HepG2 (cell line): ENCODE data around the gene SLAIN2. TPM values are rescaled to one million over a fixed set of nuclear protein-coding genes. Genes with fewer than 3 reads are reported as not detected.

ENCODE experiments used
- ATAC-seq: fragments of 200-7000 bp; cut with Tn5 transposase; 3 replicates; pipeline ENCODE4 v1.9.1; 2020; ENCODE audit warnings: mild to moderate bottlenecking, moderate library complexity
- BruUV-seq: library from RNA; stranded (reverse); fragments of 400-500 nt; replicated peaks from 2 replicates; lab custom pipeline; 2021; lab: Mats Ljungman, UMichigan
- CTCF ChIA-PET: fragments of 300-600 bp; formaldehyde crosslinking; extraction: SDS; loops from one replicate; lab custom pipeline; 2021; ENCODE audit warnings: low total read pairs, inconsistent platforms, low intra/inter-chr PET ratio; lab: Yijun Ruan, JAX
- POLR2A ChIA-PET: fragments of 350-600 bp; sonication (Branson Sonifier 250); formaldehyde crosslinking; loops from one replicate; lab custom pipeline; 2020; ENCODE audit warnings: antibody characterized with exemption, inconsistent platforms; lab: Yijun Ruan, JAX
- DNase-seq: peaks from one replicate; pipeline ENCODE4 v3.0.0-alpha.2; 2015; ENCODE audit warnings: low spot score
- FAIRE-seq: peaks from 3 replicates; lab custom pipeline; 2011; peaks lifted over from hg19 to GRCh38; lab: Jason Lieb, UNC
- H2AFZ ChIP-seq: one replicate; pipeline ENCODE4 v1.6.1; 2011; ENCODE audit warnings: low read length, inconsistent platforms
- H3K27ac ChIP-seq: fragments of 300-600 bp; 3 replicates; pipeline ENCODE4 v1.8.0; 2011; ENCODE audit warnings: mixed run types, mild to moderate bottlenecking, mixed read lengths, low read length, inconsistent platforms; ENCODE audit not compliant: insufficient read depth; ENCODE audit errors: extremely low read length
- H3K27me3 ChIP-seq, 2 experiments: fragments of 200-600 bp in 1 of 2; 2 replicates in 1 of 2; 3 replicates in 1 of 2; pipeline versions ENCODE4 v1.6.0 to v1.8.0; 2011; ENCODE audit warnings: low read length in 2 of 2, mild to moderate bottlenecking in 2 of 2, moderate library complexity in 2 of 2, inconsistent platforms in 1 of 2; ENCODE audit not compliant: insufficient read depth in 2 of 2, control insufficient read depth in 1 of 2
- H3K36me3 ChIP-seq, 2 experiments: fragments of 200-600 bp in 1 of 2; replicated peaks in 1 of 2; 2 replicates in 1 of 2; 3 replicates in 1 of 2; pipeline versions ENCODE4 v1.5.1 to v1.8.0; 2011; ENCODE audit warnings: low read length in 2 of 2, inconsistent platforms in 1 of 2; ENCODE audit not compliant: insufficient read depth in 2 of 2, control insufficient read depth in 1 of 2
- H3K4me1 ChIP-seq: 2 replicates; pipeline ENCODE4 v1.5.1; 2012; ENCODE audit warnings: low read length, inconsistent platforms; ENCODE audit not compliant: insufficient read depth
- H3K4me2 ChIP-seq: 2 replicates; pipeline ENCODE4 v1.6.0; 2011; ENCODE audit warnings: low read depth, low read length, inconsistent platforms
- H3K4me3 ChIP-seq, 3 experiments: fragments of 200-600 bp in 1 of 3; sonication (generic), shearing (Covaris generic) in 1 of 3; replicated peaks in 1 of 3; 2 replicates each; pipeline ENCODE4 v1.5.1; 2011 to 2016; ENCODE audit warnings: low read length in 3 of 3, inconsistent platforms in 2 of 3, low read depth in 2 of 3, mild to moderate bottlenecking in 2 of 3, control low read depth in 1 of 3, mixed read lengths in 1 of 3; ENCODE audit not compliant: insufficient read depth in 1 of 3
- H3K79me2 ChIP-seq: one replicate; pipeline ENCODE4 v1.6.1; 2011; ENCODE audit warnings: low read length, inconsistent platforms; ENCODE audit not compliant: insufficient read depth
- H3K9ac ChIP-seq: 2 replicates; pipeline ENCODE4 v1.6.0; 2011; ENCODE audit warnings: mild to moderate bottlenecking, low read depth, low read length, inconsistent platforms; ENCODE audit not compliant: insufficient read depth
- H3K9me3 ChIP-seq: 2 replicates; pipeline ENCODE4 v1.5.1; 2012; ENCODE audit warnings: mild to moderate bottlenecking, low read length
- H4K20me1 ChIP-seq: 2 replicates; pipeline ENCODE4 v1.6.0; 2011; ENCODE audit warnings: inconsistent platforms, mild to moderate bottlenecking, low read length, moderate library complexity; ENCODE audit not compliant: insufficient read depth
- CREBL2 ChIP-seq: sonication (generic); formaldehyde crosslinking; IDR thresholded peaks from 2 replicates; pipeline ENCODE4 v1.8.1; 2023; ENCODE audit warnings: missing genetic modification reagents, mild to moderate bottlenecking, borderline replicate concordance
- NCOR1 ChIP-seq: fragments of 200-600 bp; sonication (generic); IDR thresholded peaks from 2 replicates; pipeline ENCODE4 v1.7.0; 2017; ENCODE audit warnings: antibody characterized with exemption, low read length, borderline replicate concordance
- NFE2L2 ChIP-seq: fragments of 150-350 bp; IDR thresholded peaks from 2 replicates; pipeline ENCODE4 v1.6.1; 2014; ENCODE audit warnings: low read length
- ZNF333 ChIP-seq: sonication (generic); formaldehyde crosslinking; IDR thresholded peaks from 2 replicates; pipeline ENCODE4 v1.4.0; 2020; ENCODE audit warnings: mild to moderate bottlenecking, missing genetic modification reagents, borderline replicate concordance
- ZNF362 ChIP-seq: sonication (generic); formaldehyde crosslinking; IDR thresholded peaks from 2 replicates; pipeline ENCODE4 v1.4.0; 2020; ENCODE audit warnings: missing genetic modification reagents, mild to moderate bottlenecking, borderline replicate concordance
- ZNF713 ChIP-seq: sonication (generic); formaldehyde crosslinking; IDR thresholded peaks from 2 replicates; pipeline ENCODE4 v1.4.0; 2020; ENCODE audit warnings: mild to moderate bottlenecking, missing genetic modification reagents
- ZNF749 ChIP-seq: sonication (generic); formaldehyde crosslinking; IDR thresholded peaks from 2 replicates; pipeline ENCODE4 v1.8.0; 2022; ENCODE audit warnings: mild to moderate bottlenecking, missing genetic modification reagents, moderate library complexity, borderline replicate concordance
- ZNF772 ChIP-seq: sonication (generic); formaldehyde crosslinking; IDR thresholded peaks from 2 replicates; pipeline ENCODE4 v1.5.0; 2020; ENCODE audit warnings: mild to moderate bottlenecking, missing genetic modification reagents
- WGBS: methylation state at CpG from one replicate; pipeline ENCODE4 v1.1.6; 2017; ENCODE audit warnings: low lambda C conversion rate; 5-methylcytosine and 5-hydroxymethylcytosine counted together
- in situ Hi-C: cut with HindIII; loops from 2 replicates; pipeline ENCODE4 v1.10.0; 2017; ENCODE audit warnings: low pct_unique_long_range_greater_than_20kb; ENCODE audit not compliant: extremely low pct_ligation_motif_present
- intact Hi-C: fragments of 100-400 bp; cut with micrococcal nuclease; formaldehyde crosslinking; loops from one replicate; pipeline ENCODE4 v1.10.0; 2022; ENCODE audit not compliant: unreplicated experiment
- polyA plus RNA-seq, 8 experiments: library from polyadenylated mRNA; depleted of rRNA in 3 of 8; stranded (reverse) in 7 of 8; unstranded in 1 of 8; fragments of >200 nt; fragmentation: Illumina TruSeq in 4 of 8; extraction: Trizol in 4 of 8; gene quantifications; 2 replicates each; pipeline versions ENCODE4 v1.2.1 to v1.2.3, GENCODE V29; 2011 to 2016; ENCODE audit warnings: low read depth in 4 of 8, missing spikeins in 1 of 8, mixed read lengths in 1 of 8; ENCODE audit not compliant: insufficient read depth in 1 of 8
- total RNA-seq, 5 experiments: library from RNA; depleted of rRNA; stranded (reverse); fragments of >200 nt; fragmentation: Illumina TruSeq; extraction: Trizol; gene quantifications; 2 replicates each; pipeline ENCODE4 v1.2.3, GENCODE V29; 2016; ENCODE audit warnings: low read depth in 1 of 5
- TF ChIP-seq, protein P1 (sequence below): IDR thresholded peaks from 2 replicates; pipeline ENCODE4 v1.6.1; 2016; ENCODE audit warnings: low read depth, missing genetic modification reagents, missing compliant biosample characterization

The SLAIN2 gene
- total and polyA plus RNA-seq, 2 of the 13 experiments (the other 11 are each of a cell fraction or from before 2014, with no cell fraction given): 20.7 to 22.5 TPM

- Histone ChIP-seq H4K20me1 (no peaks in the 10 kb centered on the region), H2AFZ (no peak overlapping the region), H3K9ac (no peak overlapping the region), H3K79me2 (no peaks in the 10 kb centered on the region), H3K27ac (no peak overlapping the region), H3K36me3 (no peaks in the 10 kb centered on the region), H3K27me3 (no peaks in the 10 kb centered on the region), H3K4me1 (no peaks in the 10 kb centered on the region), H3K9me3 (no peaks in the 10 kb centered on the region), H3K4me3 (no peak overlapping the region), H3K4me2 (no peak overlapping the region)
- intact Hi-C loops (no loop called here), in situ Hi-C loops (no loop called here)
- no peak for FAIRE-seq
- ATAC-seq: no peak
- no peak for DNase-seq
- no TSS peak for BruUV-seq
- ChIA-PET CTCF (no interaction called here), POLR2A (no interaction called here)
- TF ChIP-seq ZNF713 (CRISPR knock-in tag) (no peak), ZNF772 (CRISPR knock-in tag) (no peak), NFE2L2 (no peak), CREBL2 (CRISPR knock-in tag) (no peak)
- 5% methylated on average over 2 of the region's 2 CpGs for WGBS
Observed at GRCh38 chr4:48300004-48300403, 41.3 kb upstream of the SLAIN2 start.

GRCh38 chr4:48305508-48305907 is 35.8 kb upstream of the SLAIN2 start:
- 22% methylated on average over 3 of the region's 3 CpGs for WGBS
- no peak for FAIRE-seq
- Histone ChIP-seq H3K9me3 (no peaks in the 10 kb centered on the region), H2AFZ (no peak overlapping the region), H3K79me2 (no peaks in the 10 kb centered on the region), H3K4me1 (no peaks in the 10 kb centered on the region), H3K4me3 (no peak overlapping the region), H3K27me3 (no peaks in the 10 kb centered on the region), H3K4me2 (no peak overlapping the region), H3K9ac (no peak overlapping the region), H4K20me1 (no peaks in the 10 kb centered on the region), H3K36me3 (no peaks in the 10 kb centered on the region), H3K27ac (no peak overlapping the region)
- in situ Hi-C loops: no loop called here
- TF ChIP-seq ZNF362 (CRISPR knock-in tag): no peak
- TF ChIP-seq NFE2L2: no peak
- TF ChIP-seq ZNF749 (CRISPR knock-in tag): no peak
- TF ChIP-seq NCOR1: no peak
- TF ChIP-seq, protein P1, sequence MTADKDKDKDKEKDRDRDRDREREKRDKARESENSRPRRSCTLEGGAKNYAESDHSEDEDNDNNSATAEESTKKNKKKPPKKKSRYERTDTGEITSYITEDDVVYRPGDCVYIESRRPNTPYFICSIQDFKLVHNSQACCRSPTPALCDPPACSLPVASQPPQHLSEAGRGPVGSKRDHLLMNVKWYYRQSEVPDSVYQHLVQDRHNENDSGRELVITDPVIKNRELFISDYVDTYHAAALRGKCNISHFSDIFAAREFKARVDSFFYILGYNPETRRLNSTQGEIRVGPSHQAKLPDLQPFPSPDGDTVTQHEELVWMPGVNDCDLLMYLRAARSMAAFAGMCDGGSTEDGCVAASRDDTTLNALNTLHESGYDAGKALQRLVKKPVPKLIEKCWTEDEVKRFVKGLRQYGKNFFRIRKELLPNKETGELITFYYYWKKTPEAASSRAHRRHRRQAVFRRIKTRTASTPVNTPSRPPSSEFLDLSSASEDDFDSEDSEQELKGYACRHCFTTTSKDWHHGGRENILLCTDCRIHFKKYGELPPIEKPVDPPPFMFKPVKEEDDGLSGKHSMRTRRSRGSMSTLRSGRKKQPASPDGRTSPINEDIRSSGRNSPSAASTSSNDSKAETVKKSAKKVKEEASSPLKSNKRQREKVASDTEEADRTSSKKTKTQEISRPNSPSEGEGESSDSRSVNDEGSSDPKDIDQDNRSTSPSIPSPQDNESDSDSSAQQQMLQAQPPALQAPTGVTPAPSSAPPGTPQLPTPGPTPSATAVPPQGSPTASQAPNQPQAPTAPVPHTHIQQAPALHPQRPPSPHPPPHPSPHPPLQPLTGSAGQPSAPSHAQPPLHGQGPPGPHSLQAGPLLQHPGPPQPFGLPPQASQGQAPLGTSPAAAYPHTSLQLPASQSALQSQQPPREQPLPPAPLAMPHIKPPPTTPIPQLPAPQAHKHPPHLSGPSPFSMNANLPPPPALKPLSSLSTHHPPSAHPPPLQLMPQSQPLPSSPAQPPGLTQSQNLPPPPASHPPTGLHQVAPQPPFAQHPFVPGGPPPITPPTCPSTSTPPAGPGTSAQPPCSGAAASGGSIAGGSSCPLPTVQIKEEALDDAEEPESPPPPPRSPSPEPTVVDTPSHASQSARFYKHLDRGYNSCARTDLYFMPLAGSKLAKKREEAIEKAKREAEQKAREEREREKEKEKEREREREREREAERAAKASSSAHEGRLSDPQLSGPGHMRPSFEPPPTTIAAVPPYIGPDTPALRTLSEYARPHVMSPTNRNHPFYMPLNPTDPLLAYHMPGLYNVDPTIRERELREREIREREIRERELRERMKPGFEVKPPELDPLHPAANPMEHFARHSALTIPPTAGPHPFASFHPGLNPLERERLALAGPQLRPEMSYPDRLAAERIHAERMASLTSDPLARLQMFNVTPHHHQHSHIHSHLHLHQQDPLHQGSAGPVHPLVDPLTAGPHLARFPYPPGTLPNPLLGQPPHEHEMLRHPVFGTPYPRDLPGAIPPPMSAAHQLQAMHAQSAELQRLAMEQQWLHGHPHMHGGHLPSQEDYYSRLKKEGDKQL: no peak
- TF ChIP-seq ZNF333 (CRISPR knock-in tag): no peak
- ATAC-seq: no peak
- no peak for DNase-seq
- ChIA-PET CTCF (no interaction called here), POLR2A (no interaction called here)
- intact Hi-C loops: no loop called here
- BruUV-seq: no TSS peak
